T1000 (cell line): ENCODE data around the gene BMP7.

Source experiments
- DNase-seq: peaks from one replicate; lab custom pipeline; 2025; ENCODE audit warnings: mixed read lengths; lab: John Stamatoyannopoulos, UW

The BMP7 gene

GRCh38 chr20:57225830-57226229 is 40.6 kb downstream of the BMP7 start:
- DNase-seq: no peak

DNA sequence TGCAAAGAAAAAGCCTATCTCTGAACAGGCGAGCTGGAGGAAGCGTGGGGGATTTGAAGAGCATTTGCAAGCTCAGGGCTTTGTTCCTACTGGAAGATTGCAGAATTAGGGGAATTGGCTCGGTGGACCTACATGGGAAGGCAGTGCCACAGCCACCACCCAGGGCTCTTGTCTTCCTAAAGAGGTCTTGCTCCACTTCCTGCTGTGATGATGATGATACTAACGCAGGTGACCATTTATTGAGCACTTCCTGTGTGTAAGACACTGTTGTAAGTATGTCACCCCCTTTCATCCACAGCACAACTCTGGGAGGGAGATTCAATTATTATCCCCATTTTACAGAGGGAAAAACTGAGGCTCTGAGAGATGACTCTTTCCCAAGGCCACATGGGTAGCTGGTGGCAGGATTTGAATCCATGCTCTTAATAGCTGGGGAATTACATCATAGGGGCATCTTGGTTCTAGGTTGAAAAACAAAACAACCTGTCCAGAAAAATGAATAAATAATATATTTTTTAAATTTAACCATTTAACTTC is 41.2 kb downstream of the BMP7 start:
- no peak for DNase-seq

- DNase-seq: no peak
These were observed 41.8 kb downstream of the BMP7 start for GRCh38 chr20:57224641-57225138.

DNA sequence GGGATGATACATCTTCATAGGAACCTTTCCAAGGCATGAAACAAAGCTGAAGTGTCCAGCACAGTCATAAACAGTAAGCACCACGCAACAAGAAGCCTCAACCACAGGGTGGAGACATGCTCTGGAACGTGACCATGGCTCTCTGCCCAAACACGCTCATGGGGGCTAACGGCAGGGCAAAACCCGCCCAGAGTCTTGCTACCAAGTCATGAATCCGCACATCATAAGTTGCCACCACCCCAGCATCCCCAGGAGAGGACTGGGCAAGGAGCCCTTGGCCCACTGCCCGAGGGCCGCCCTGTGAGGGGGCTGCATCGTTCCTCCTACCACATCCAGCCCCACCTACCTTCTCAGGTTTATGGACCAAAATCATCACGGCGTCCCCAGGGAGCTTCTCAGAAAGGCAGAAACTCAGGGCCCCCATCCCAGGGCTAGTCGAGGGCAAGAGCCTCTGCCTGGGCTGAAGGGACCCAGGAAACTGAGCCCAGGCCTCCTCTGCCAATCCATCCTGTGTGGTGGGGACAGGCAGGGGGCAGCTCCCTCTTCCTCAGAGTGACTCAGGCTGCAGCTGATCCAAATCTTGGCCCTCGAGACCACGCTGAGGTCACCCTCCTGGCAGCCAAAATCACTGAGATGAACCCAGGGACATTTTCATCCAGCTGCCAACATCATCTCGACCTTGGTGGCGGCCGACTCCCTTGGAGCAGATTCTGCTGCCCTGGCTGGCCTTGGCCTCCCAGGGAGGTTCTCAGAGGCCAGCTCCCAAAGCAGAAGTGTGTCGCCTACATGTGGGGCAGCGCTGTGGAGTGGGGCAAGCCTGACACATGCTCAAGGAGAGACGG is 42.6 kb downstream of the BMP7 start:
- DNase-seq: no peak

- DNase-seq: no peak
These were observed 43.9 kb downstream of the BMP7 start for GRCh38 chr20:57222631-57222950.

DNA sequence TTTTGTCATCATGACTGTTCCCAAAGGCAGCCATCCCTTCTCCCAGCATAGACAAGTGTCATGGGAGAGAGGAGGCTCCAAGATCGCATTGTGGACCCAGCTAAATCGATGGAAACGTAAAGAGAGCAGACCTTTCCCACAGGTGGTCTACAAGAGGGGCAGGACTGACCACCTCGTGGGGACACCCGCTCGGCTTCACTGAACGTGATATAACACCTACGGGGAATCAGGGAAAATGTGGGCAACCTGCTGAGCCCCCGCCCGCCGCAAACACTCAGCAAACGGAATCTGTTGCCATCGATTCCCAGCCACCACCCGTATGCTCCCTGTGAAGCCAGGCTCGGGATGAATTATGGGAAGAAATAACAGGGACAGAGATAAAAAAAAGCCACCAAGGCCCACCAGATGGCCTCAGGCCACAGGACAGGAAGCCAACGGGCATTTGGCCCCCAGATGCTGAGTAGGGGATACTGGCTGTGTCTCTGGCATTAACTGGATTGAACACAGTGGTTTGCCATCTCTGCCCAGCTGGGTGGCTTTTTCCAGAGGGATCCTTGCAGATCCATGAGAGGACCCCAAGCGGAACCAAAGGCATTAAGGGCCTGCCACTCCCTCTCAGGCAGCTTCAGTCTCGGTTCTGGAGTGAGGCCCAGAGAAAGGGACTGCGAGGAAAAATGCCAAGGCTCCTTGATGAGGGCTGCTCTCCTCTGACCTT is 44.4 kb downstream of the BMP7 start:
- no peak for DNase-seq

- no peak for DNase-seq
These were observed 45.9 kb downstream of the BMP7 start for GRCh38 chr20:57220337-57221145.

DNA sequence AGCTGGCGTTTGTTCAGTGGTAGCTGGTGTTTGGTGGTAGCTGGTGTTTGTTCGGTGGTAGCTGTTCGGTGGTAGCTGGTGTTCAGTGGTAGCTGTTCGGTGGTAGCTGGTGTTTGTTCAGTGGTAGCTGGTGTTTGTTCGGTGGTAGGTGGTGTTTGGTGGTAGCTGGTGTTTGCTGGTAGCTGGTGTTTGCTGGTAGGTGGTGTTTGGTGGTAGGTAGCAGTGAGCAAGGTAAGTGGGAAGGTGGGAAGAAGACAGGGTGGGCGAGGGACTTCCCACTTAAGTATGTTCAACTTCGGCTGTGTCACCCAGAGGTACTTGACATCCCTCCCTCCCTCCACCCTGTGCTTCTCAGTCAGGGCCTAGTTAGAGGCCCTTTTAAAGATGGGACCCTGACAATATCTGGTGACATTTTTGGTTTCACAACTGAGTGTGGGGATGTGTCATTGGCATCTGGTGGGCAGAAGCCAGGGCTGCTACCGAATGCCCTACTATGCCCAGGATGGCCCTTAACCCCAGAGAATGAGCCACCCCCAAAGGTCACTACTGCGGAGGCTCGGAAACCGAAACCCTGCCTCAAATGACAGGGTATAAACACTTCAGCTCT is 47.3 kb downstream of the BMP7 start:
- no peak for DNase-seq

DNA sequence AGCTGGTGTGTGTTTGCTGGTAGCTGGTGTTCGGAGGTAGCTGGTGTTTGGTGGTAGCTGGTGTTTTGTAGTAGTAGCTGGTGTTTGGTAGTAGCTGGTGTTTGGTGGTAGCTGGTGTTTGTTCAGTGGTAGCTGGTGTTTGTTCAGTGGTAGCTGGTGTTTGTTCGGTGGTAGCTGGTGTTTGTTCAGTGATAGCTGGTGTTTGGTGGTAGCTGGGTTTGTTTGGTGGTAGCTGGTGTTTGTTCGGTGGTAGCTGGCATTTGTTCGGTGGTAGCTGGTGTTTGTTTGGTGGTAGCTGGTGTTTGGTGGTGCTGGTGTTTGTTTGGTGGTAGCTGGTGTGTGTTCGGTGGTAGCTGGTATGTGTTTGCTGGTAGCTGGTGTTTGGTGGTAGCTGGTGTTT is 48.0 kb downstream of the BMP7 start:
- DNase-seq: no peak

- no peak for DNase-seq
These were observed 48.6 kb downstream of the BMP7 start for GRCh38 chr20:57217802-57218201.

DNA sequence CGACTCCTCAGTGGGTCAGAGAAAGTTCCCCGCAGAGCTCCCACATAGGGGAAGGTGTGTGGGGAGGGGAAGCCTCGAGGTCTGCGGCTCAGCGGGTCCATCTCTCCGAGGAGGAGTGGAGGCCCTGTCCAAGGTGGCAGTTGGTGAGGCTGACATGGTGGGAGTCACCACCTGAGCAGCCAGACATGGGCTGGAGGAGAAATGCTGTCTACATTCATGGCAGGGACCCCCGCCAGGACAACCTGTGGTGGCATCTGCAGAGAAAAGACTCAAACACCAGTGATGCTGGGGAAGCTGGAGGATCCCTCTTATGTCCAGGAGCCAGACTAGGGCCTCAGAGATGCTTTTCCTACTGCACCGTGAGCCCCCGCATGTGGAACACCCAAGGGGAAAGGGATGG is 49.8 kb downstream of the BMP7 start:
- no peak for DNase-seq

DNA sequence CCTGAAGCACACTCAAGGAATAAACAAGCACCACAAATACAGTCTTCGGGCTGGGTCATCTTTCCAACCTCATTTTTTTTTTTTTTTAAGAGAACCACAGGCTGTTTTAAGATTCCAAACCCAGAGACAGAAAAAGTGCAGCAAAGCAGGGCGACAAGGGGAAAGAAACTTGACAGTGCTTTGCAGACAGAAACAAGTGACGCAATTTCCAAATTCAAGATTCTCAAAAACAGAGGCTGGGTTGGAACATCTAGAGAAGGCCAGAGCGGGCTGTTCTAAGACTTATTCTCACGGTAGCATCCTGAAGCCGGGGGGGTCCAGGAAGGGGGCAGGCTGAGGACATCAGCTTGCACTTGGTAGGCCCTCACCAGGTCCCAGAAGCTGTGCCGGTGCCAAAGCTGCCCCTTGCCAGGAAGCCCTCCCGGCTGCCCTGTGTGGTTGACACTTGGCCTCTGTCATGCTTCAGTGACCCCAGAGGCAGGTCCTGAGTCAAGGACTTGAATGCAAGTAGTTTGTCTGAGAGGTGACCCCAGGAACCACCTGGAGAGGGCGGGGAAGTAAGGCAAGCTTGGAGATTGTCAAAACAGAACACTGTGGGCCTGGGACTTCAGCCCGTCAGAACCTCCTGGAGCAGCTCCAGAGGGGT is 50.5 kb downstream of the BMP7 start:
- DNase-seq: no peak

GRCh38 chr20:57215426-57215825 is 51.0 kb downstream of the BMP7 start:
- DNase-seq: no peak

GRCh38 chr20:57214948-57215347 is 51.5 kb downstream of the BMP7 start:
- no peak for DNase-seq

GRCh38 chr20:57214427-57214826 is 52.0 kb downstream of the BMP7 start:
- no peak for DNase-seq

GRCh38 chr20:57213924-57214323 is 52.5 kb downstream of the BMP7 start:
- no peak for DNase-seq

- no peak for DNase-seq
These were observed 53.1 kb downstream of the BMP7 start for GRCh38 chr20:57213291-57213690.

DNA sequence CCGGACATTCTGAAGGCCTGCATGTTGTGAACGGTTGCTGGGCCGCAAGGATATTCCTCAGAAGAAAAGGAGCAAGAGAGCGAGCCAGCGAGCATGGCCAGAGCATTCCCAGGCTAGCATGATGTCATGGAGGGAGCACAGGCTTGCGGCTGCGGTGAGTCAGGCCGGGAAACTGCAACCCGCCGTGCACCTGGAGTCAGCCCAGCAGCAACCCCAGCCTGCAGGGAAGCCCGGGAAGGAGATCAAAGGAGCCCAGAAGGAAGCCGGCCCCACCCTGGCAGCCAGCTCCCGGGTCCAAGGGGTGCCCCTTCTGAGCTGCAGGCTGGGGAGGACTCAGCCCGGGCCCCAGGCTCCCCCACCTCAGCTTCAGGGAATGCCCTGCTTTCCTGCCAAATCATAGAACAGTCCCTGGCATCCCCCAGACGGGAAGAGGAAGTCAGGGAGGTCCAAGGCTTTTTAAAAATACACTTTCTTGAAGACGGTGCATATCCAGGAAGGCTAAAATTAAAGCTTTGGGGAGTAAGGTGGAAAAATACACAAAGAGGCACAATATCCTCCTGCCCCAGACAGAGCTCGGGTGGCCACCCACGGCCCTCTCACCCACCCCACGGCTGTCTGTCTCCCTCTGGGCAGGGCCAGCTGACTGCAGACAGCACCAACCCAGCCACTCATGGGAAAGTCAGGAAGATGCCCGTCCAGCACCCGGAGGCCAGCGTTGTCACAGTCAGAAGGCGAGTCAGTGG is 53.7 kb downstream of the BMP7 start:
- peak; percentile 63 for DNase-seq

- DNase-seq: no peak
These were observed 54.4 kb downstream of the BMP7 start for GRCh38 chr20:57211908-57212533.

DNA sequence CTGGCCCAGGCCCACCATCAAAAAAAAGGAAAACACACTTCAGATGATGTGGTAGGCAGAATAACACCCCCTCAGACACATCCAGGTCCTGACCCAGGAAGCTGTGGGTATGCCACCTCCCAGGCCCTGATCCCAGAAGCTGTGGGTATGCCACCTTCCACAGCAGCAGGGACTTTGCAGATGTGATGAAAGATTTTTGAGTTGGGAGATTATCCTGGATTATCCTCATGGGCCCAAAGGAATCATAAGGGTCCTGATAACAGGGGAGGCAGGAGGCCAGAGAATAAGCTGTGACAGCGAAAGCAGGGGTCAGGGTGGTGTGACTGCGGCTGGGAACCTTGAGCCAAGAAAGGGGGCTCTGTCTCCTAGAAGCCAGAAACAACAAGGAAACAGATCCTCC is 55.0 kb downstream of the BMP7 start:
- DNase-seq: no peak
